Progenitor cell of endocrine pancreas (in vitro differentiated cells): ENCODE data around the gene PSMB10. TPM values are rescaled to one million over a fixed set of nuclear protein-coding genes. Genes with fewer than 3 reads are reported as not detected.
A peak's percentile ranks its signal among the peaks of the same experiment; 100 is the strongest.

Experiments used
- DNase-seq: peaks from one replicate; pipeline ENCODE4 v3.0.0; 2021; ENCODE audit warnings: low spot score; ENCODE audit not compliant: unreplicated experiment
- H3K27ac Mint-ChIP-seq: 2 replicates; pipeline ENCODE4 v1.8.0; 2021; ENCODE audit warnings: mild to moderate bottlenecking, moderate library complexity, mixed read lengths
- H3K27me3 Mint-ChIP-seq: 2 replicates; pipeline ENCODE4 v1.8.0; 2021; ENCODE audit warnings: mixed read lengths
- H3K36me3 Mint-ChIP-seq: 2 replicates; pipeline ENCODE4 v1.8.0; 2022; ENCODE audit warnings: mixed read lengths; ENCODE audit not compliant: insufficient read depth
- H3K4me1 Mint-ChIP-seq: 2 replicates; pipeline ENCODE4 v1.8.0; 2021; ENCODE audit warnings: low read depth, mixed read lengths
- H3K4me3 Mint-ChIP-seq: 2 replicates; pipeline ENCODE4 v1.8.0; 2021; ENCODE audit warnings: low read depth, mild to moderate bottlenecking, moderate library complexity, mixed read lengths
- H3K9me3 Mint-ChIP-seq: 2 replicates; pipeline ENCODE4 v1.8.0; 2021; ENCODE audit warnings: low read depth, mixed read lengths
- CTCF ChIP-seq: fragments of 200-600 bp; sonication (generic); IDR thresholded peaks from one replicate; pipeline ENCODE4 v1.5.0; 2021; ENCODE audit warnings: antibody characterized with exemption, mild to moderate bottlenecking; ENCODE audit not compliant: unreplicated experiment
- total RNA-seq: library from RNA; stranded (reverse); gene quantifications from 2 replicates; pipeline ENCODE4 v1.2.1, GENCODE V29; 2021

PSMB10 gene
- total RNA-seq, 1 donor from 2014 or later, result 9.8 TPM

GRCh38 chr16:67897231-67897630, 39.4 kb downstream of the PSMB10 start:
- Mint-ChIP-seq H3K27me3 (no peaks in the 10 kb centered on the region), H3K36me3 (peaks cover 2% of the 10 kb centered on the region), H3K4me1 (peaks cover 20% of the 10 kb centered on the region), H3K27ac (no peak overlapping the region), H3K4me3 (no peak overlapping the region), H3K9me3 (no peaks in the 10 kb centered on the region)
- no peak for DNase-seq
- TF ChIP-seq CTCF, result no peak

- no peak for TF ChIP-seq CTCF
- Mint-ChIP-seq H3K27me3 (no peaks in the 10 kb centered on the region), H3K9me3 (no peaks in the 10 kb centered on the region), H3K36me3 (peaks cover 2% of the 10 kb centered on the region), H3K4me3 (peak overlapping the region; percentile 94), H3K27ac (peak overlapping the region; percentile 99), H3K4me1 (peaks cover 24% of the 10 kb centered on the region)
- no peak for DNase-seq
These were observed 42.8 kb downstream of the PSMB10 start for GRCh38 chr16:67893743-67894399.

GRCh38 chr16:67892899-67893742, 43.5 kb downstream of the PSMB10 start, which contains the start of gene PSKH1:
Gene PSKH1, plus strand, starts transcription at chr16:67893254. Its CDS starts 15,496 bp downstream, at chr16:67908750.
- Mint-ChIP-seq H3K4me1 (peaks cover 24% of the 10 kb centered on the region), H3K9me3 (no peaks in the 10 kb centered on the region), H3K27me3 (no peaks in the 10 kb centered on the region), H3K4me3 (peak within 1 kb of the TSS; percentile 94), H3K27ac (peak within 1 kb of the TSS; percentile 99), H3K36me3 (peaks cover 2% of the 10 kb centered on the region)
- TF ChIP-seq CTCF, result no peak
- DNase-seq, result peak; percentile 89

GRCh38 chr16:67892375-67892774, 44.3 kb downstream of the PSMB10 start:
- TF ChIP-seq CTCF, result no peak
- Mint-ChIP-seq H3K4me1 (peaks cover 24% of the 10 kb centered on the region), H3K4me3 (peak overlapping the region; percentile 94), H3K27me3 (no peaks in the 10 kb centered on the region), H3K36me3 (peaks cover 2% of the 10 kb centered on the region), H3K9me3 (no peaks in the 10 kb centered on the region), H3K27ac (peak overlapping the region; percentile 94)
- no peak for DNase-seq

- H3K27ac Mint-ChIP-seq, result no peak overlapping the region
- no peak overlapping the region for H3K4me3 Mint-ChIP-seq
- no peak for TF ChIP-seq CTCF
- H3K4me1 Mint-ChIP-seq, result peaks cover 12% of the 10 kb centered on the region
- H3K9me3 Mint-ChIP-seq, result no peaks in the 10 kb centered on the region
- no peak for DNase-seq
- no peaks in the 10 kb centered on the region for H3K27me3 Mint-ChIP-seq
- peaks cover 7% of the 10 kb centered on the region for H3K36me3 Mint-ChIP-seq
These were observed 48.3 kb downstream of the PSMB10 start for GRCh38 chr16:67888331-67888730.
